Spleen (tissue), 11 donors: ENCODE results near the gene PIH1D1. TPM values are rescaled to one million over a fixed set of nuclear protein-coding genes. Genes with fewer than 3 reads are reported as not detected.

ENCODE experiments used
- DNase-seq: peaks from one replicate; pipeline ENCODE4 v3.0.0-alpha.2; 2020
- H3K27ac ChIP-seq, 8 donors: fragments of 200-600 bp; sonication (generic) in 7 of 8; 1 replicate in 4 of 8; 2 replicates in 4 of 8; pipeline versions ENCODE4 v1.5.0 to v1.8.0; 2016 to 2021; ENCODE audit warnings: inconsistent platforms in 4 of 8, mild to moderate bottlenecking in 4 of 8, moderate library complexity in 1 of 8
- H3K27me3 ChIP-seq, 7 donors: fragments of 200-600 bp; sonication (generic) in 6 of 7; replicated peaks in 1 of 7; 1 replicate in 4 of 7; 2 replicates in 3 of 7; pipeline versions ENCODE4 v1.5.0 to v1.8.0; 2016 to 2021; ENCODE audit warnings: inconsistent platforms in 3 of 7, mild to moderate bottlenecking in 1 of 7
- H3K36me3 ChIP-seq, 6 donors: fragments of 200-600 bp; sonication (generic) in 5 of 6; 1 replicate in 4 of 6; 2 replicates in 2 of 6; pipeline versions ENCODE4 v1.5.0 to v1.8.0; 2016 to 2021; ENCODE audit warnings: inconsistent platforms in 2 of 6
- H3K4me1 ChIP-seq, 6 donors: fragments of 200-600 bp; sonication (generic) in 5 of 6; 1 replicate in 3 of 6; 2 replicates in 3 of 6; pipeline versions ENCODE4 v1.5.0 to v1.8.0; 2016 to 2021; ENCODE audit warnings: inconsistent platforms in 3 of 6
- H3K4me3 ChIP-seq, 8 donors: fragments of 200-600 bp; sonication (generic) in 7 of 8; 1 replicate in 4 of 8; 2 replicates in 4 of 8; pipeline versions ENCODE4 v1.5.0 to v1.8.0; 2016 to 2021; ENCODE audit warnings: inconsistent platforms in 4 of 8, mild to moderate bottlenecking in 4 of 8, moderate library complexity in 2 of 8
- H3K9me3 ChIP-seq, 8 donors: fragments of 200-600 bp; sonication (generic) in 7 of 8; 1 replicate in 4 of 8; 2 replicates in 4 of 8; pipeline versions ENCODE4 v1.5.0 to v1.8.0; 2016 to 2021; ENCODE audit warnings: inconsistent platforms in 4 of 8
- POLR2A ChIP-seq, 3 donors: fragments of 450-650 bp; IDR thresholded peaks; one replicate each; pipeline ENCODE4 v1.5.1; 2017; ENCODE audit warnings: antibody characterized with exemption in 3 of 3, mild to moderate bottlenecking in 1 of 3
- POLR2AphosphoS5 ChIP-seq, 3 donors: sonication (generic); formaldehyde crosslinking; IDR thresholded peaks; one replicate each; pipeline ENCODE4 v1.5.1; 2017; ENCODE audit warnings: antibody characterized with exemption in 3 of 3
- WGBS, 5 donors: extraction: QIAGEN DNeasy Blood & Tissue Kit in 3 of 5; methylation state at CpG; one replicate each; pipeline versions ENCODE4 v1.1.5 to v1.1.7; 2013 to 2018; 5-methylcytosine and 5-hydroxymethylcytosine counted together
- intact Hi-C: fragments of 100-400 bp; cut with DNase I; formaldehyde crosslinking; loops from one replicate; pipeline ENCODE4 v1.15.0; 2023; ENCODE audit warnings: low total_unique reads
- polyA plus RNA-seq, 3 donors: library from polyadenylated mRNA; stranded (reverse); fragments of 200-250 nt; gene quantifications; one replicate each; pipeline ENCODE4 v1.2.1, GENCODE V29; 2013
- total RNA-seq, 7 donors: library from RNA; depleted of rRNA in 3 of 7; stranded (reverse); fragments of >200 nt in 3 of 7; fragmentation: NEBNext Ultra II Directional in 4 of 7; extraction: Animal tissue kit (Norgen Biotek cat#: 25700) in 4 of 7; gene quantifications; one replicate each; pipeline versions ENCODE4 v1.1.0 to v1.2.1, GENCODE V29; 2016 to 2021
- TF ChIP-seq, protein P1 (sequence below), 11 experiments: fragments of 200-600 bp in 7 of 11; fragments of 450-650 bp in 4 of 11; sonication (generic) in 4 of 11; IDR thresholded peaks in 8 of 11; conservative IDR thresholded peaks in 3 of 11; 1 replicate in 7 of 11; 2 replicates in 4 of 11; pipeline versions ENCODE4 v1.4.0 to v1.8.0; 2016 to 2021; ENCODE audit warnings: antibody characterized with exemption in 11 of 11, inconsistent platforms in 4 of 11, mild to moderate bottlenecking in 1 of 11
- donor health status: healthy with polysubstance abuse.
- donor health status: DM: no; HTN: no; CAD: no; lungs with moderate emphysema.
- donor health status: DM: no; HTN: no; CAD: no.
- donor health status: Bipolar disorder and iron deficiency.
- donor health status: healthy.
- donor health status: DM: no; HTN: no; CAD: no.
- donor health status: DM: yes; HTN: yes; CAD: no.

Gene PIH1D1
- total and polyA plus RNA-seq, 10 donors: 76.0 to 140 (median 86.3) TPM

DNA sequence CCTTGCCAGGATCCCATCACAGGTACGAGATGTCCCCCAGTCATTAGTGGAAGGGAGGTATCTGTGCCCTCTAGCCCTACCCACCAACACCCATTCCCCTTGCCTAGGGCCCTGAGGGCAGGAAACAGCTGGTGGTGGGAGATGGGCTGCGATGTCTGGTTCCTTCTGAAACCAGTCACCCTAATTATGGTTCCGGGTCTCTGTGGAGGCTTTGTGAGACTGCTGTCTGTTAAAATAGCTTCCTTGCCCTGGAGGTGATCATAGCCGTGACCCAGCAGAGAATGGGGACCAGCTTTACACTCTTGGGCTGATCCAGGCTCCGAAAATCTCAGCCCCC, 6.9 kb upstream of the PIH1D1 start:
- Histone ChIP-seq H3K36me3 (peaks cover 0 to 66% (median 27%) of the 10 kb centered on the region in 6 donors), H3K9me3 (no peaks in the 10 kb centered on the region), H3K4me3 (no peak overlapping the region), H3K4me1 (peaks cover 12 to 57% (median 25%) of the 10 kb centered on the region in 6 donors), H3K27ac (peak overlapping the region; percentile 27 to 97 (median 72)), H3K27me3 (no peaks in the 10 kb centered on the region)
- intact Hi-C loops: no loop called here
- TF ChIP-seq, protein P1, sequence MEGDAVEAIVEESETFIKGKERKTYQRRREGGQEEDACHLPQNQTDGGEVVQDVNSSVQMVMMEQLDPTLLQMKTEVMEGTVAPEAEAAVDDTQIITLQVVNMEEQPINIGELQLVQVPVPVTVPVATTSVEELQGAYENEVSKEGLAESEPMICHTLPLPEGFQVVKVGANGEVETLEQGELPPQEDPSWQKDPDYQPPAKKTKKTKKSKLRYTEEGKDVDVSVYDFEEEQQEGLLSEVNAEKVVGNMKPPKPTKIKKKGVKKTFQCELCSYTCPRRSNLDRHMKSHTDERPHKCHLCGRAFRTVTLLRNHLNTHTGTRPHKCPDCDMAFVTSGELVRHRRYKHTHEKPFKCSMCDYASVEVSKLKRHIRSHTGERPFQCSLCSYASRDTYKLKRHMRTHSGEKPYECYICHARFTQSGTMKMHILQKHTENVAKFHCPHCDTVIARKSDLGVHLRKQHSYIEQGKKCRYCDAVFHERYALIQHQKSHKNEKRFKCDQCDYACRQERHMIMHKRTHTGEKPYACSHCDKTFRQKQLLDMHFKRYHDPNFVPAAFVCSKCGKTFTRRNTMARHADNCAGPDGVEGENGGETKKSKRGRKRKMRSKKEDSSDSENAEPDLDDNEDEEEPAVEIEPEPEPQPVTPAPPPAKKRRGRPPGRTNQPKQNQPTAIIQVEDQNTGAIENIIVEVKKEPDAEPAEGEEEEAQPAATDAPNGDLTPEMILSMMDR (IDR thresholded peaks at IDR 0.05 in 8 of 11, conservative IDR thresholded peaks at IDR 0.05 in 3 of 11): no peak
- no peak for TF ChIP-seq POLR2AphosphoS5 (IDR thresholded peaks at IDR 0.05)
- TF ChIP-seq POLR2A (IDR thresholded peaks at IDR 0.05): no peak
- 61 to 78% (median 73%) methylated on average over 5 of the region's 5 CpGs for WGBS, 5 donors
- no peak for DNase-seq

DNA sequence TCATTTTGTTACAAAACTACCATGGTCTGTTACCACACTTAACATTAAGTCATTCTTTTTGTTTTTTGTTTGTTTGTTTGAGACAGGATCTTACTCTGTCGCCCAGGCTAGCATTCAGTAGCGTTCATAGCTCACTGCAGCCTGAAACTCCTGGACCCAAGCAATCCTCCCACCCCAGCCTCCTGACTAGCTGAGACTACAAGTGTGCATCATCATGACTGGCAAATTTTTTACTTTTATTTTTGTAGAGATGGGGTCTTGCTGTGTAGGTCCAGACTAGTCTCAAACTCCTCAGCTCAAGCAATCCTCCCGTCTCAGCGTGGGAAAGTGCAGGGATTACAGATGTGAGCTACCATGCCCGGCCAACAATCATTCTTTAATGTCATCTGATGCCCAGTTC, 4.7 kb upstream of the PIH1D1 start:
- Histone ChIP-seq H3K4me1 (peaks cover 12 to 70% (median 35%) of the 10 kb centered on the region in 6 donors), H3K4me3 (no peak overlapping the region), H3K27ac (peak overlapping the region in 7 of 8 donors; percentile 2 to 97 (median 29)), H3K36me3 (peaks cover 0 to 52% (median 18%) of the 10 kb centered on the region in 6 donors), H3K9me3 (no peaks in the 10 kb centered on the region), H3K27me3 (no peaks in the 10 kb centered on the region)
- 74 to 88% (median 86%) methylated on average over 5 of the region's 5 CpGs for WGBS, 5 donors
- TF ChIP-seq POLR2AphosphoS5 (IDR thresholded peaks at IDR 0.05): no peak
- no peak for TF ChIP-seq POLR2A (IDR thresholded peaks at IDR 0.05)
- TF ChIP-seq, protein P1 (IDR thresholded peaks at IDR 0.05 in 8 of 11, conservative IDR thresholded peaks at IDR 0.05 in 3 of 11): no peak
- no peak for DNase-seq
- intact Hi-C loops: no loop called here

DNA sequence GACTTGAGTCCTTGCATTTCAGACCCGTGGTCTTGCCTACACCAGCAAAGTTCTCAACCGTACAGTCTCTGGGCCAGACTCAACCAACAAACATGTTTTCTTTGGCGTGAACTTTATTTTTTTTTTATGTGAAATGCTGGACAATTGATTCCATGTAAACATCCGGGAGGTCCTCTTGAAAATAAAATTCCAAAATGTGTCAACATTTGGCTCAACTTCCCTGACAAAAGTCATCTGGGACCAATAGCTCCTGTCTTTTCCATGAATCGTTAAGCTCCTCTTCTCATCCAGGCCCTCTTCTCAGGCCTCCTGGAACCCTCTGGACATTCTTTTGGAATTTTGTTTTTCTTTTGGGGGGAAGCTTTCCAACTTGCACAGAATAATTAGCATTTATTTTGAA, 4.2 kb upstream of the PIH1D1 start:
- peak overlapping the region in 7 of 8 donors; percentile 19 to 97 (median 32) for H3K27ac ChIP-seq
- no peaks in the 10 kb centered on the region for H3K9me3 ChIP-seq
- WGBS, 5 donors: 73 to 86% (median 83%) methylated on average over 5 of the region's 5 CpGs
- peaks cover 0 to 51% (median 17%) of the 10 kb centered on the region in 6 donors for H3K36me3 ChIP-seq
- no peak overlapping the region for H3K4me3 ChIP-seq
- no peaks in the 10 kb centered on the region for H3K27me3 ChIP-seq
- intact Hi-C loops: no loop called here
- no peak for DNase-seq
- TF ChIP-seq POLR2A (IDR thresholded peaks at IDR 0.05) (no peak), POLR2AphosphoS5 (IDR thresholded peaks at IDR 0.05) (no peak)
- TF ChIP-seq, protein P1 (IDR thresholded peaks at IDR 0.05 in 8 of 11, conservative IDR thresholded peaks at IDR 0.05 in 3 of 11): no peak
- H3K4me1 ChIP-seq: peaks cover 13 to 75% (median 36%) of the 10 kb centered on the region in 6 donors

DNA sequence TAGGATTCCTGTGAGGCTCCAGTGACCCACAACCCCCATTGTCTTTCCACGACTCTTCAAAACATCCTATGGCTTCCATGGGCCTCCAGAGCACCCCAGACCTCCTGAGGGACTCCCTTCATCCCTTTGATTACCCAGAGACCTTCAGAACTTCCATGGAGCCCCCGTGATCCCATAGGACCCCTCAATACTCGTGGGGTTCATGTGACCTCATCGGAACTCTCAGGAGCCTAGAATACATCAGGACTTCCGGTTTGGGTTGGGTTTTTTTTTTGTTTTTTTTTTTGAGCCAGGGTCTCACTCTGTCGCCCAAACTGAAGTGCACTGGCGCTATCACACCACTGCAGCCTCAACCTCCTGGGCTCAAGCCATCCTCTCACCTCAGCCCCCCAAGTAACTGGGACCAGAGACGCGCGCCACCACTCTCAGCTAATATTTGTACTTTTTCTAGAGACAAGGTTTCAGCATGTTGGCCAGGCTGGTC, 2.2 kb upstream of the PIH1D1 start:
- peak overlapping the region; percentile 95 to 98 (median 98) for H3K27ac ChIP-seq
- H3K9me3 ChIP-seq: no peaks in the 10 kb centered on the region
- H3K36me3 ChIP-seq: peaks cover 0 to 47% (median 9%) of the 10 kb centered on the region in 6 donors
- intact Hi-C loops: no loop called here
- DNase-seq: no peak
- H3K27me3 ChIP-seq: no peaks in the 10 kb centered on the region
- peaks cover 17 to 89% (median 47%) of the 10 kb centered on the region in 6 donors for H3K4me1 ChIP-seq
- peak overlapping the region; percentile 52 to 85 (median 69) for H3K4me3 ChIP-seq
- WGBS, 5 donors: 31 to 39% (median 34%) methylated on average over 10 of the region's 10 CpGs
- TF ChIP-seq POLR2AphosphoS5 (IDR thresholded peaks at IDR 0.05) (no peak), POLR2A (IDR thresholded peaks at IDR 0.05) (no peak)
- TF ChIP-seq, protein P1 (IDR thresholded peaks at IDR 0.05 in 8 of 11, conservative IDR thresholded peaks at IDR 0.05 in 3 of 11): no peak
